Tibial nerve (tissue), 3 donors: ENCODE results near the gene GABPB2.

Source experiments
- EP300 ChIP-seq, 2 donors: sonication (generic); formaldehyde crosslinking; IDR thresholded peaks; one replicate each; pipeline ENCODE4 v1.6.1; 2017; ENCODE audit warnings: antibody characterized with exemption in 2 of 2, mild to moderate bottlenecking in 1 of 2
- POLR2A ChIP-seq, 2 donors: fragments of 450-650 bp; IDR thresholded peaks; one replicate each; pipeline ENCODE4 v1.6.1; 2017; ENCODE audit warnings: antibody characterized with exemption in 2 of 2, mild to moderate bottlenecking in 2 of 2, moderate library complexity in 2 of 2

DNA sequence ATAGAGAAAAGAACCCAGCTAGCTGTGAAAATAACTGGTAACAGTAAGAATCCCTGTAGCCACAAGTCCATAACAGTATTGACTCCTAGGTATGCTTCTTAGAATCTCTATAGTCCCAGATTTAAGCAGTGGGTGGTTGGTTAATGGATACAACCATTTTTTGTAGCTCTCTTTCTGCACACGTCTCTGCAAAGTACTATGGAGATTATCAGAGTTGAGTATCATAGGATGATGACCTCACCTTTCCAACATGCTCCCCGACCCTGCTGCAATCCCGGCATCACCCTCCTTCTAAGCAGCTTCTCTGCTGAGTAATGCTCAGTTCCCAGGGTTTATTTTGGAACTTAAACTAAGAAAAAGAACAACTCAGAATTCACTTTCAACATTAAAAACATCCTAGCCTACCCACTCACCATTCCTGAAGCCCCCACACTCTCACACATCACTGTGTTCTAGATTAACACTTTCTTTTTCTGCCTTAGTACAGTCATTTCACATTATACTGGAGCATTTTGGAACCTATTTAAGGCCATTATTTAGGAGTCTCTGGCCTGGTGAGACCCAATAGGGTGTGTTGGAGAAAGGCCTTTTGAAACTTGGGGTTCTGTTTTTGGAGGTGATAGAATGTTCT lies 7.7 kb upstream of the GABPB2 start:
- no peak for TF ChIP-seq POLR2A (IDR thresholded peaks at IDR 0.05)
- TF ChIP-seq EP300 (IDR thresholded peaks at IDR 0.05), result no peak
